ENCODE results near the gene MAP3K21.
A peak's percentile ranks its signal among the peaks of the same experiment; 100 is the strongest.

Gene MAP3K21

DNA sequence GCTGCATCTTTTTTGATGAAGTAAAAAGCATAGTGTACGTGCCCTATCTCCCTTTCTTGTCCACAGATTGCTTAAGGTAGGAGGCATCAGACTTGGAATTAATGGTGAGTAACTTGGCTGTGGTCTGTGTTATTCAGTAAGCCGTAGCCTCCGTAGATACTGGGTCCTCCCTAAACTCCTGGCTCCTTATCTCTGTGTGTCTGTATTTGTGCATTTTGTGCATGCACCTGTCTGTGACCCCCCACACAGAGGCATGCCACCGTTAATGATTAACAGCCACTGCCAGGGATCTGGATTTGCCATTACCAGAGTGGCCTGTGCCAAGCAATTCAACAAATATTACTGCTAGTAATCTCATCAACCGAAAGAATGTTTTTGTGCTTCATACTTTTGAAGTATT is 31.9 kb downstream of the MAP3K21 start:
- no peak for DNase-seq (ENCODE audit: low spot score)

DNA sequence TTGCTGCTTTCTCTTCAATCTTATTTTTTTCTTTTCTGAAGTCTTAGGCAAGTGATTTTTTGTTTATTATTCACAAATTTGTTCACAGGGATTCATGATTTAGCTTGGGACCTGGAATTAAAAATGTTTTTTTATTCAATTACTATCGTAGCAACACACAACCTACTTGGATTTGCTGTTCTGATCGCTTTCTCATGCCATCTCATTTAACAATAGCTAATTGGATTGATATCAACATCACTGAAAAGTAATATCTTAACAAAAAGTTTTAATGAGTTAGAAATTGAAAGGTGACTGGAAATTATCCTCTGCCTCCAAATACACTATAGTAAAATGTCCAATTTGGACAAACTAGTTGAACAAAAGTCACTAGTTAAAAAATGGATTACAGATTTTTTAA is 32.4 kb downstream of the MAP3K21 start:
- no peak for DNase-seq (ENCODE audit: low spot score)

DNA sequence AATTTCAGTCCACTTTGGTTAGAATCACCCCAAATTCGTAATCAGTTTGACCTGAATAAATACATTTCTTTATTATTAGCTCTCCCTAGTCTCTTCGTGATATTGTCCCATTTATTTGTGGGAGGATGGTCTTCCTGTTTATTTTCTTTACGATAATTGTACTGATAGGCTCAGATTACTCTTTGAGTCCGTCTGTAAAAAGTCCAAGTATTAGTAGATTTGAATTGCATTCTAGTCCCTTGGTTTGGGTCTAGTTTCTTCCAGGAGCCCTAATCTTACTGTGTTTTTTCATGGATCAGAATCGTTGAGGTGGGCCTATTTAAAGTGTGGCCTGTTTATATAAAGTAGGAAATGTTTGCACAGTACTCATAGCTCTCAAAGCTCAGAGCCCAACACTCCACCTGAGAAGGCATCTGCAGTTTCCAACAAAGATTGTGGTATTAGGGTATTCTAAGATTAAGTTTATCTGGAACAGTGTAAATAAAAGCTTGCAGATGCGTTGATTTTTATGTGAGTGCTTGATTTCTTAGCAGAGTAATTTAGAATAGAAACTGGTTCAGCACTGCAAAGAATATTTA is 33.1 kb downstream of the MAP3K21 start:
- DNase-seq (ENCODE audit: low spot score): no peak

DNA sequence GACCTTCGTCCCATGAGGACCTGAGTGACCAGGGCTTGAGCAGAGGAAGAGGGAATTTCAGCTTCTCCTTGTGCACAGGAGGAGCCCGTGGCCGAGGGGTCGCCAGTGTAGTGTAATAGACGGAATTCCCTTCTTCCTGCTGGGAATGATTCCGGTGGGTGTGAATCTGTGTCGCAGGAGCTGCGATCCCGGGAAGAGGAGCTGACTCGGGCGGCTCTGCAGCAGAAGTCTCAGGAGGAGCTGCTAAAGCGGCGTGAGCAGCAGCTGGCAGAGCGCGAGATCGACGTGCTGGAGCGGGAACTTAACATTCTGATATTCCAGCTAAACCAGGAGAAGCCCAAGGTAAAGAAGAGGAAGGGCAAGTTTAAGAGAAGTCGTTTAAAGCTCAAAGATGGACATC is 34.4 kb downstream of the MAP3K21 start:
- DNase-seq (ENCODE audit: low spot score): no peak

DNA sequence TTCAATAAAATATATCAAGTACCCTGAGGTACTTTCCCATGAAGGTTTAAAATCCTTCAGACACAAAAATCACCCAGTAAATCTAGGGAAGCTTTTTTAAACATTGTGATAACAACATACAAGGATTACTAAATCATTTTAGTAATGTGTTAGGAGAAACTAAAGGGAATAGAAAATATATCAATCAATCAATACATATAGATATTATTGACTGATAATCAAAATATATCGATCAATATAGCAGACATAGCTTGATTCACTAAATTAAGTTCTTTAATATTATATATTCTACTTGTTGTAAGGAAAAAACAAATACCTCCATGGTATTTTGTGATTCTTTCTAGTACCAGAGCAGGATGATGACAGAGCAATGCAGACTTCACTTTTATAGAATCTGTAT is 35.2 kb downstream of the MAP3K21 start:
- no peak for DNase-seq (ENCODE audit: low spot score)

DNA sequence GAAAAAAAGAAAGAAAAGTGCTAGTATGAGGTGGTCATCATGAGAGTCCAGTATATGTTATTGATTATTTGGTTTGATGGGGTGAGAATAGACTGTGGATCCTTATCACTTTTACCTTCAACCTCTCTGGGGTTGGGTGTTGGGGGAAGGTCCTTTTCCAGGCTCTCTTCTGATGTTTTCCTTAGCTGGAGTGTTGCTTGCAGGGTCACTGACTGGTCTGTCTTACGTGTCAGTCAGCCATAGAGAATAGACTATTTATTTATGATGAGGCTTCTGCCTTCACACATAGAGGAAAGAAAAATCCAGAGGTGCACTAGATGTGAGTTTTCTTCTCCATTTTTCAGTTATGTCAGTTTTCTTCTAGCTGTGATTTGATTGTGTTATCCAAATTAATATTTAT is 36.5 kb downstream of the MAP3K21 start:
- DNase-seq (ENCODE audit: low spot score): no peak

DNA sequence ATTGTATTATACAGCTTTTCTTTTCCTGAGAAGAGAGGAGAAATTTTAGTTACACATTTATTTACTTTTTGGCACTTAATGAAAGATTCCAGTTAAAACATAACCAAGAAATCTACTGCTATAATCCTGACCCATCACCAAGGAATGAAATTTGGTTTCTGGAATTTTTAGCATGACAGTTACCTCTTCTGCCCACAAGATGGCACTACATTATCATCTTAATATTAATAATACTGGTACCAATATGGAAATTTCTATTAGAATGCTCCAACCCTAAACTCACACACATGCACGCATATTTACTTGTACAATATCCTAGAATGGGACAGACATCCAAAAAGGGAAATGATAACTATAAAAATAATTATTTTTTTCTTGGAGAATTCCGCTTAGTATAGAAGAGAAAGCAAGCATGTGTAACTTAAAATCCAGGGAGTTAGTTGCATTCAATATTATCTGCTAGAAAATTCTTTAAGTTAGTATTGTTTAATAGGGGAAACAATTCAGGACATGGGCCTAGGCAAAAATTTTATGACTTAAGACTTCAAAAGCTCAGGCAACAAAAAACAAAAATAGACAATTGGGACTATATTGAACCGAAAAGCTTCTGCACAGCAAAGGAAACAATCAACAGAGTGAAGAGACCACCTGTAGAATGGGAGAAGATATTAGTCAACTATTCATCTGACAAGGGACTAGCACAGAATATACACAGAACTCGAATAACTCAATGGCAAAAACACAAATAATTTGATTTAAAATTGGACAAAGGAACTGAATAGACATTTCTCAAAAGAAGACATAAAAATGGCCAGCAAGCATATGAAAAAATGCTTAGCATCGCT is 37.4 kb downstream of the MAP3K21 start:
- DNase-seq (ENCODE audit: low spot score): peak; percentile 28

DNA sequence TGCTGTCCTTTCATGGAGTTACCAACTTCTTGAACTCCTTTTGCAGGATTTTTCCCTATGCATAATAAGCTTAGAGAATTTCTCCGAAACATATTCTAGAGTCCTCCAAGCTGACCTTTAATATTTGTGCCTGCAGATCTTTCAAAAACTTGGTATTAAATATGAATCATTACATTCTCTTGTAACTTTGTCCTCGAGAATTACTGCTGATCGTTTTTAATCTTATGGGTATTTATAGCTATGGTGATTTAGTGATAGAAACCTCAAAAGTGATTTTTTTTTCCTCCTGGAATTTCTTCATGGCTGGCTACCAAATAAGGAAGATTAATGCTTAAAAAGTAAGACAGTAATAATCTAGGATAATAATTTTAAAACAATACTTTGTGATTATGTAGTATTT is 39.1 kb downstream of the MAP3K21 start:
- no peak for DNase-seq (ENCODE audit: low spot score)

DNA sequence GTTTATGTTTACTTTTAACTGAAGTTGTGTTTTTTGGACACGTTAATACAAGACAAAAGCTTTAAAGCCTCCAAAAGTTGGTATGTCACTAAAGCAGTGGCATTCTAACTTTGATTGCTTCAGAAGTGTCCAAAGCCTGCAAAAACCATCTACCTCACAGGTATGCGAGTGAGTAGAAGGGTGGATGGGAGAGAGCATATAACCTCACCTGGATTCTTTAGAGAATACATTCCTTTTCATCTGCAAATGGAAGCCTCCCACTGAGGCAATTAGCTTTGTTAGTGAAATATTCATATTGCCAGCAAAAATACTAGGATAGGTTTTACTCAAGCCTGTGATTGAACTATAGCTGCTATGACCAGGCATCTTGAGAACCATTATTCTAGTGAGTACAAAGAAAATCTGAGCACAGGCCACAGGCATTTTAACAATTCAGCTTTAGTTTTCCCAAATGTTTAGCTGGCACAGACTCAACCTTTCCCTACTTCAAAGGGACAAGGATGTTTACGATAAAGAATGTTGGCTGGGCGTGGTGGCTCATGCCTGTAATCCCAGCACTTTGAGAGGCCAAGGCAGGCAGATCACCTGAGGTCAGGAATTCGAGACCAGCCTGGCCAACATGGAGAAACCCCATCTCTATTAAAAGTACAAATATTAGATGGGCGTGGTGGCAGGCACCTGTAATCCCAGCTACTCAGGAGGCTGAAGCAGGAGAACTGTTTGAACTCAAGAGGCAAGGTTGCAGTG is 39.7 kb downstream of the MAP3K21 start:
- DNase-seq (ENCODE audit: low spot score): no peak

DNA sequence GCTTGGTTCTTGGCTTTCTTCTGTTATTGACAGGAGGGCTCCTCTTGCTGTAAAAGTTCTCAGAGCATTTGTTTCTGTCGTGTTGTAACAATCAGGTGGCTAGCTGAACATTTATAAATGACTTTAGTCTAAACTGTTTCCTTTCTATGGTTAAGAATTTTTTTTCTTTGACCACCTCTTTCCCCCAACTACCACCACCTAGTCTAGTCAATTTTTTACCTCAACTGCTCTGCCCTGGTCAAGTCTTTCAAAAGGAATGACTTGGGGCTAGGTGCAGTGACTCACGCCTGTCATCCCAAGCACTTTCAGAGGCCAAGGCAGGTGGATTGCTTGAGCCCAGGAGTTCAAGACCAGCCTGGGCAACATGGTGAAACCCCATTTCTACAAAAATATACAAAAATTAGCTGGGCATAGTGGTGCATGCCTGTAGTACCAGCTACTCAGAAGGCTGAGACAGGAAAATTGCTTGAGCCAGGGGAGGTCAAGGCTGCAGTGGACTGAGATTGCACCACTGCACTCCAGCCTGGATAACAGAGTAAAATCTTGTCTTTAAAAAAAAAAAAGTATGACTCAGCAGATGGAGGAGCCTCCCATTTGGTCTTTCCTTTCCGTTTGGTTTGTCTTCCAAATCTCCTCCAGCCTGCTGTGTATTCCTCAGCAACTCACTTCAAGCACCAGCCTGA is 40.7 kb downstream of the MAP3K21 start:
- no peak for DNase-seq (ENCODE audit: low spot score)

DNA sequence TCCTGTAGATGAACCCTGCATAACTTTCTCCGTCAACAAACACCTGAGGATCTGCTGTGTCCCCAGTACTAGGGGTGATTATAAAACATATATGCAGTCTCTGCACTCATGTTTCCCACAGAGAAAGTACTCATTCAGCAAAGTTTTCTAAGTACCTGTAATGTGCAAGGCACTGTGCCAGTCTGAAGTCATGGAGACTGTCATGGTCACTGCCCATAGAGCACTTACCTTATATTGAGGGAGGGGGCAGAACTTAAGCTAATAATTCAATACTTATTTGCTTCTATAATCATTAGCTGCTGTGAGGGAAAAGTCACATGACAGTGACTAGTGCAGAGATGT is 41.2 kb downstream of the MAP3K21 start:
- no peak for DNase-seq (ENCODE audit: low spot score)

DNA sequence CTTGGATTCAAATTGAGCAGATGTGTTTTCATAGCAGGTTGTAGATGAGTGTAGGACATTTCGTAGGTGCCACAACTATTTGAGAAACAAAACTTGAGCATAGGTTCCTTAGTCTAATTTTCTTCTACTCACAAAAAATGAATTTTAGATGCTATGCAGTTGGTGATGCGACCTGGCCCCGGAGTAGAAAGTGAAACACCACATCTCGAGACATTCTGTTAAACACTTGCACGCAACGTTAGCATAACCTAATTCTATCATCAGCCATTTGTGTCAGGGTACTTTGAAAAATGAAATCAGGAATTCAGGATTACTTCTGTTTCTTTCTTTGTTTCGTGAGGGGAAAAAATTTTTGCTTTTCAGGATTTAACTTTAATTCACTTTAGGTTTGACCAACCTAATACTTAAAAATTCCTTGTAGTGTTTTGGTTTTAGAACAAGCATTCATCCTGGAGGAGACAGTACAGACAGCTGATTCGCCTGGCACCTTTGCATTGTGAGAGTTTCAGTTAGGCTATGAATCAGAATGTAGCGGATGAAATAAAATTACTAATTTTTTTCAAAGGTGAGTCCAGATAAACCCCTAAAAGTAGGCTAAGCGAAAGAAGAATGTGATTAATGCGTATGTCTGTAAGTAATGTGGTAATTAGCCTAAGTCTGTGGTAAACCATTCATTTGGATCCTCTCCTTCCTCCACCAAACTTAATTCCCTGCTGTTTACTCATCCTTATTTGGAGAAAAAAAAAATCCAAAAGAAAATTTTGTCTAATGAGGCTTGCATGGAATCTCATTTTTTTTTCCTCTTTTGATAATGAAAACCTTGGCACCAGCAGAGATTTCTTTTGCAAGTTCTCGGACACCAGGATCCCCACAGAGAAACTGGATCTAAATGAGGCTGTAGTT is 44.9 kb downstream of the MAP3K21 start:
- DNase-seq (ENCODE audit: low spot score): no peak

DNA sequence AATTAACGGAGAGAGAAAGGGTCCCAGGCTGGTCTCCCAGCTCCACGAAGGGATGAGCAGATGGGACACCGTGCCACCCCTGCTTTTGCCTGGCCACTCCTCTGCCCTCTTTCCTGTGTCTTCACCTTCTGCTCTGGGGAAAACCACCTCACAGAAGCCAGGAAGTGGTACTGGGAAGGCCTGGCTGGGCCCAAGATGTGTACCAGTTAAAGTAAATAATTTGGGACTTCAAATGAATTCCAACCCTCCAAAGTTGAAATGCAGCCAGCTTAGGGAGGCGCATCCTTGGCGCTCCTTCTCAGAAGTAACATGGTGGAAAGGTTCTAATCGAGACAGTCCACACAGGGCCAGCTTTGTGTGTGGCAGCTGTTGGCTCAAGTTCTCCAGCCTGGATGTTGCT is 45.7 kb downstream of the MAP3K21 start:
- DNase-seq (ENCODE audit: low spot score): no peak

DNA sequence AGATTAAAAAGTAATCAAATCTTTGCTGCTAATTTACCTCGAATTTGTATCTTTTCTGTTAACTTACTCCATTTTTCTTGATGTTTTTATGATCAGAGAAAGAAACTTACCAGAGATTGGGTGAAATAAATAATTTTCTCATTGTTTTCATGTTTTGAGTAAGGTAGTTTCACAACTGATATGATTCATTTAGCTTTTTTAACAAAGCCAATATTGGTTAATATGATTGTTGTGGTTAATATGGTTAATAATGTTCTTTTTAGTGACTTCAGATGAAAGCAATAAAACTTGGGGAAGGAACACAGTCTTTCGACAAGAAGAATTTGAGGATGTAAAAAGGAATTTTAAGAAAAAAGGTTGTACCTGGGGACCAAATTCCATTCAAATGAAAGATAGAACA is 48.1 kb downstream of the MAP3K21 start:
- no peak for DNase-seq (ENCODE audit: low spot score)

DNA sequence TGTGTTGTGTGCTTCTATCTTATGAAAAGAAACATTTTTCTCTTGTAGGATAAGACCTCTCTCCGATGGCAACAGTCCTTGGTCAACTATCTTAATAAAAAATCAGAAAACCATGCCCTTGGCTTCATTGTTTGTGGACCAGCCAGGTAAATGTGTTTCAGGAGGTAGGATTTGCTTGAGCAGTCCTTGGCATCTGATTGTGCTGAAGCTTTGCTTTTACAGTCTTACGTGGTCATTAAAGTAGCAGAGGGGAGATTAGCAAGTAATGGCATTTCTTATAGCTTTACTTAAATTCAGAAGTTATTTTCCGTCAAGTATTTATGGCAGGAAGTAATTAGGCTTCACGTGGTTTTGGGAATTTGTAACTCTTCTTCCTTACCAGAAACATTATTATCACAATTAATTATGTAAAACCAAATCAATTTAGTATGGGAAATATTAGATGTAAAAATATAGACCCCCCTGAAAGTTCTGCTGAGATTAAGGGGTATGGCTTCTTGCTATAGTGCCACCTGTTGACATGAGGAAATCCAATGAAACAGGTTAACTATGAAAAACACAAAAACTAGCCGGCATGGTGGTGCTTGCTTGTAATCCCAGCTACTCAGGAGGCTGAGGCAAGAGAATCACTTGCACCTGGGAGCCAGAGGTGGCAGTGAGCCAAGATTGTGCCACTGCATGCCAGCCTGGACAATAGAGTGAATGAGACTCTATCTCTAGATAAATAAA is 49.0 kb downstream of the MAP3K21 start:
- DNase-seq (ENCODE audit: low spot score): no peak

DNA sequence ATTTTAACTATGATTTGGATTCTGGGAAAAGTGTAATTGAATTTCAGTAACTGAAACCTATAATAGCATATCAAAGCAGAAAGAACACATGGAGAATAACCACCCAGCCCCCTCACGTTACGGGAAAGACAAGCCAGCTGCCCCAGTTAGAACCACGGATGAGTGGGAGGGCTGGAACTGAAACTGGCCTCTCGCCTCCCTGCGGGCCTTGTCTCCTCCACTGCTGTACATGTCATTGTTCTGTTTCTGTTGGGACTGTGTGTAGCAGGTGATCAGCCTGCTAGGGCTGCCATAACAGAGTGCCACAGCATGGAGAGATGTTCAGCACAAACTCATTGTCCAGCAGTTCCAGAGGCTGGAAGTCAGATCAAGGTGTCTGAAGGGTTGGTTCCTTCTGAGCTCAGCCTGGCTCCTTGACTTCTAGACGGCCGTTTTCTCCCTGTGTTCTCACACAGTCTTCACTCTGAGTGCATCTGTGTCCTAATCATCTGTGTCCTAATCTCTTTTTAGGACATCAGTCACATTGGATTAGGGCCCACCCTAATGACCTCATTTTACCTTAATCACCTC is 52.4 kb downstream of the MAP3K21 start:
- no peak for DNase-seq (ENCODE audit: low spot score)

DNA sequence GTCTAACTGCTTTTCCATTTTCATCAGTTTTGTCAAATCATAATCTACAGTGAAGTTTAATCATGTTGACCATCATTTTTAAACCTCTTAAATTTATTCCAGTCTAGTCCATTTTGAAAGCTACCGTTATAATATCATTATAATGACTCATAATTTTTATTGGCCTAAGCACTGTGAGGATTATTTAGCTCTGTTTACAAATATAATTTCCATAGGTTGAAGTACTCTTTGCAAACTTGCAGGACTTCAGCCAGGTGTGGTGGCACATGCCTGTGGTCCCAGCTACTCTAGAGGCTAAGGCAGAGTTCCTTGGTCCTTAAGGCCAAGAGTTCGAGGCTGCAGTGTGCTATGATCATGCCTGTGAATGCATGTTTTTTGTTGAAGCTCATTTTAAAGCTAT is 54.3 kb downstream of the MAP3K21 start:
- DNase-seq (ENCODE audit: low spot score): no peak

DNA sequence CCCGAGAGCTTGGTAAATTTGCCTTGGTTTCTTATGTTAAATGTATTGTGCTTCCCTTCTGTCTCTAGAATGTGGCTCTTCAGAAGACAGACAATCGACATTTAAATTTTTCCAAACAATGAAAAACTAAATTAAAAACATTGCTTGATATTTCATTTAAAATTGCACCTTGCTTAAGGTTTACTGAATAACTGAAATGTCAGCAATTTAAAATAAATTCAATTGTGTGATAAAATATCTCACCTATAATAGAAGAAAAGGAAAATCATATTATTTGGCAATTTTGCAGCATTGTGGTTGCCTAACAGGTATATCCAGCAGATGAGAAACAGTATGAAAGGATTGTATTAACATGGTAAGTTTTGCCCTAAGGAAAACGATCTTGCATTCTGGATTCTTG is 56.5 kb downstream of the MAP3K21 start:
- DNase-seq (ENCODE audit: low spot score): no peak

DNA sequence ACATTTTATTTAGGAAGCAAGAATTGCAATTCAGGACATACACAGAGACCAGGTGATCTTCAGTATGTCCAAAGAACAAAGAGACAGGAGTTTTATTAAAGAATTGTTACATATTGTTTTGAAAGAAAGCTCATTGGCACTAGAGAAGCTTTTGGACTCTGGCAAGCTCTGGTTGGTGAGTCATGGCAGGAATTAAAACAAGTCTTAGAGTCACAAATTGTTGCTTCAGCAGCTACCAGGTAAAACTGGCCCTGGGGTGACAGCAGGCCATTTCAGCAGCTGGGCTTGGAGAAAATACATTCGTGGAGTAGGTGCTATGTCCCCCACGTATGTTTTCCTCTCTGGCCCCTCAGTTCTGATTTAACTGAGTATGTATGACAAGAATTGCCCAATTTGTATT is 58.8 kb downstream of the MAP3K21 start:
- DNase-seq (ENCODE audit: low spot score): no peak

DNA sequence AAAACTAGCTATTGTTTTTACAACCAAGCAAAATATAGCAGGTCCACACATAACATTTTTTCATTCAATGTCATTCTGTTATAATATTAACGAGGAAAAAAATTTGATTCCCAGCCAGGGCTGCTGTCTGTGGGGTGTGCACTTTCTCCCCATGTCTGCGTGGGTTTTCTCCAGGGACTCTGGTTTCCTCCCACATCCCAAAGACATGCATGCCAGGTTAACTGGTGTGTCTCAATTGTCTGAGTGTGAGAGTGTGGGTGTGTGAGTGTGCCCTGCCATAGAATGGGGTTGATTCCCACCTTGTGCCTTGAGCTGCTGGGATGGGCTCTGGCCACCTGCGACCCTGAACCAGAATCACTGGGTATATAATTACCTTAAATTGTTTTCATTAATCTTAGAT is 60.1 kb downstream of the MAP3K21 start:
- DNase-seq (ENCODE audit: low spot score): no peak

DNA sequence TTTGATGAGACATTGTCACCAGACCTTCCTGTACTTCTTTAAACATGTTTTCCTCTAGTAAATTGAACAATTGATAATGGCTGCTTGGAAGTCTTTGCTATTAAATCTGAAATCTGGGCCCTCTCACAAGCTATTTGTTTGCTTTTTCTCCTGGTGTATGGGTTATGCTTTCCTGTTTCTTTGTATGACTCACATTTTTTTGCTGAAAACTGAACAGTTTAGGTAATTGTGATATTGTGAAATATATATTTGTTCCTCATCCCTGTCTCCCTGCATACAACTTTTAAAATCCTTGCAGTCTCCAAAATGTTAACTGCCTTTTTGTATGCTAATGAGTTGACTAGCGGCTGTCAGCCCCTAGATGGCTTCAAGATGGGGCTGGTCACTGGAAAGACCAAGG is 61.6 kb downstream of the MAP3K21 start:
- DNase-seq (ENCODE audit: low spot score): no peak
